Loucy (cell line): ENCODE measurements around the gene LEMD1.

Source experiments
- H2AFZ ChIP-seq: fragments of 200-600 bp; sonication (generic); 2 replicates; pipeline ENCODE4 v1.6.0; 2016; ENCODE audit warnings: antibody characterized with exemption, mild to moderate bottlenecking, low read length, moderate library complexity
- H3F3A ChIP-seq: fragments of 200-600 bp; 2 replicates; pipeline ENCODE4 v1.6.0; 2016; ENCODE audit warnings: antibody characterized with exemption, low read depth, mild to moderate bottlenecking
- H3K27me3 ChIP-seq: fragments of 200-600 bp; sonication (generic); 2 replicates; pipeline ENCODE4 v1.6.1; 2014; ENCODE audit warnings: low read length, mild to moderate bottlenecking; ENCODE audit not compliant: insufficient read depth, poor library complexity, severe bottlenecking
- H3K36me3 ChIP-seq: fragments of 200-600 bp; sonication (generic); 2 replicates; pipeline ENCODE4 v1.6.1; 2016; ENCODE audit warnings: low read length; ENCODE audit not compliant: insufficient read depth
- H3K4me1 ChIP-seq: fragments of 200-600 bp; sonication (generic); 2 replicates; pipeline ENCODE4 v1.5.1; 2014; ENCODE audit warnings: low read length, mild to moderate bottlenecking; ENCODE audit not compliant: insufficient read depth, poor library complexity, severe bottlenecking
- H3K4me2 ChIP-seq: fragments of 200-600 bp; sonication (generic); 2 replicates; pipeline ENCODE4 v1.6.0; 2014; ENCODE audit warnings: antibody characterized with exemption, low read length, low read depth, mild to moderate bottlenecking; ENCODE audit not compliant: poor library complexity, severe bottlenecking
- H3K4me3 ChIP-seq: fragments of 200-600 bp; sonication (generic); 2 replicates; pipeline ENCODE4 v1.5.1; 2014; ENCODE audit warnings: low read length, mild to moderate bottlenecking, mixed read lengths; ENCODE audit not compliant: poor library complexity, severe bottlenecking
- H3K79me2 ChIP-seq: fragments of 200-600 bp; sonication (generic); 2 replicates; pipeline ENCODE4 v1.6.1; 2014; ENCODE audit warnings: low read length; ENCODE audit not compliant: insufficient read depth
- H3K9ac ChIP-seq: fragments of 200-600 bp; sonication (generic); 2 replicates; pipeline ENCODE4 v1.6.0; 2014; ENCODE audit warnings: mild to moderate bottlenecking, low read depth, low read length, moderate library complexity; ENCODE audit not compliant: poor library complexity, severe bottlenecking
- H3K9me2 ChIP-seq: fragments of 200-600 bp; sonication (generic); replicated peaks from 2 replicates; pipeline ENCODE4 v1.6.1; 2016; ENCODE audit warnings: low read depth, low read length, mixed read lengths
- H3K9me3 ChIP-seq: fragments of 200-600 bp; sonication (generic); 2 replicates; pipeline ENCODE4 v1.6.1; 2014; ENCODE audit warnings: mild to moderate bottlenecking, antibody characterized with exemption, low read length, low read depth; ENCODE audit not compliant: insufficient read depth
- H4K20me1 ChIP-seq: fragments of 200-600 bp; sonication (generic); 2 replicates; pipeline ENCODE4 v1.6.0; 2014; ENCODE audit warnings: antibody characterized with exemption, low read length, mild to moderate bottlenecking; ENCODE audit not compliant: insufficient read depth, poor library complexity, severe bottlenecking
- EZH2phosphoT487 ChIP-seq: fragments of 200-600 bp; IDR thresholded peaks from 2 replicates; pipeline ENCODE4 v1.6.1; 2018; ENCODE audit warnings: antibody characterized with exemption, mild to moderate bottlenecking, moderate library complexity, borderline replicate concordance
- TF ChIP-seq, protein P1 (sequence below): fragments of 200-600 bp; sonication (generic); conservative IDR thresholded peaks from 2 replicates; pipeline ENCODE4 v1.5.1; 2014; ENCODE audit warnings: mild to moderate bottlenecking, antibody characterized with exemption, low read length

Gene LEMD1

DNA sequence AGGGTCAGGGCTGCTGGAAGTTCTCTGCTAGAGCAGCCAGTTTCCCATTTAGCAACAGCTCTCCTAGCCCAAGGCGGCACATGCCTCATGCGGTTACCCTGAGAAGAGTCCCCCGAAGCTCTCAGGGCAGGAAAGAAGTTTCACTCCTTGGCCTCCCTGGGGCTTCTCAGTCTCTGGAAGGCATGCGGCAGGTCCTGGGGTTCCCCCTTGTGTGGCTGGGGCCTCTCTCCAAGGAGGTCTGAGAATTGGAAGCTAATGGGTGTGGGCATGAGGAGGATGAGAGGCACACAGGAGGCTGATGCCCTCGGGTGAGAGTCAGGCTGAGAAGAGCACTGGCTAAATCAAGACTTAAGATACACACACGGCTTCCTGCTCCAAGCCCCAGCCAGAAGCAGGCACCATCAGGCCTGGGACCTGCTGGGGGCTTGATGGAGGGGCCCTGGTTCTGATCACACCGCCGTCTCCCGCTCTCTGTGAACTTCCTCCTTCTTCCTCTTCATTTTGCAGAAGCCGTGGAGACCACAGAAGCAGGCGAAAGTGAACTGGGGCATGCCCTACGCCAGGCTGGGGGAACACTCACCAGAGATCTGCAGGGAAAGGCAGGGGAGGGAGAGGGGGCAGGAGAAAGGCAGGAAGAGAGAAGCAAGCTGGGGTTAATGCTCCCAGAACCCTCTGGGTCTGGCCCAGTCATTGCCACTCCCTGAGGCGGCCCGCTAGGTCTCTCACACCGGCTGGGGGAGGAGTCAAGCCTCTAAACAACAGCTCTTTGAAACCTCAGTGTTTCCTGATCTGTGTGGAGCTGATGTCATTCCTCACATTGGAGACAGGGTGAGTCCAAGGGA lies 18.8 kb upstream of the LEMD1 start:
- H3K27me3 ChIP-seq, result no peaks in the 10 kb centered on the region
- H3K4me2 ChIP-seq, result peak overlapping the region; percentile 72

DNA sequence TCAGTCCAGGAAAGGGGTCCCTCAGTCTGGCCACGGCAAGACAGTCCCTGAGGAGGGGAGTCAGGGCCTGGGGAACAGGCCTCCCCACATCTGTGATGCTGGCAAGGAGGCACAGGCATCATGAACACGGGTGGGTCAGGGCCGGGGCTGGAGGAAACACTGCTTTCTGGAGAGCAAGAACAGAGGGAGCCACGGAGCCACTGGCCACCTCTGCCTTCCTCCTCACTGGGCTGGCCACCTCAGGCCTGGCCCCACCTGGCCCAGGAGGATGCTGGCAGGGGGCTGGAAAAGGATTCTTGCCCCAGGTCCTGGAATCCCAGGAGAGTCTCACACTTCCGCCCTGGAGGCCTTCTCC lies 18.2 kb upstream of the LEMD1 start:
- H3K79me2 ChIP-seq, result no peaks in the 10 kb centered on the region
- no peaks in the 10 kb centered on the region for H4K20me1 ChIP-seq
- peaks cover 54% of the 10 kb centered on the region for H3K4me1 ChIP-seq
- H3F3A ChIP-seq, result no peaks in the 10 kb centered on the region
- TF ChIP-seq EZH2phosphoT487, result no peak
- TF ChIP-seq, protein P1, sequence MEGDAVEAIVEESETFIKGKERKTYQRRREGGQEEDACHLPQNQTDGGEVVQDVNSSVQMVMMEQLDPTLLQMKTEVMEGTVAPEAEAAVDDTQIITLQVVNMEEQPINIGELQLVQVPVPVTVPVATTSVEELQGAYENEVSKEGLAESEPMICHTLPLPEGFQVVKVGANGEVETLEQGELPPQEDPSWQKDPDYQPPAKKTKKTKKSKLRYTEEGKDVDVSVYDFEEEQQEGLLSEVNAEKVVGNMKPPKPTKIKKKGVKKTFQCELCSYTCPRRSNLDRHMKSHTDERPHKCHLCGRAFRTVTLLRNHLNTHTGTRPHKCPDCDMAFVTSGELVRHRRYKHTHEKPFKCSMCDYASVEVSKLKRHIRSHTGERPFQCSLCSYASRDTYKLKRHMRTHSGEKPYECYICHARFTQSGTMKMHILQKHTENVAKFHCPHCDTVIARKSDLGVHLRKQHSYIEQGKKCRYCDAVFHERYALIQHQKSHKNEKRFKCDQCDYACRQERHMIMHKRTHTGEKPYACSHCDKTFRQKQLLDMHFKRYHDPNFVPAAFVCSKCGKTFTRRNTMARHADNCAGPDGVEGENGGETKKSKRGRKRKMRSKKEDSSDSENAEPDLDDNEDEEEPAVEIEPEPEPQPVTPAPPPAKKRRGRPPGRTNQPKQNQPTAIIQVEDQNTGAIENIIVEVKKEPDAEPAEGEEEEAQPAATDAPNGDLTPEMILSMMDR, result no peak
- no peaks in the 10 kb centered on the region for H3K9me2 ChIP-seq
- H3K4me3 ChIP-seq, result peak overlapping the region; percentile 62
- H2AFZ ChIP-seq, result no peak overlapping the region
- peak overlapping the region; percentile 68 for H3K9ac ChIP-seq
- H3K27me3 ChIP-seq, result no peaks in the 10 kb centered on the region
- no peaks in the 10 kb centered on the region for H3K36me3 ChIP-seq
- H3K9me3 ChIP-seq, result no peaks in the 10 kb centered on the region
- peak overlapping the region; percentile 72 for H3K4me2 ChIP-seq

More for the DNA sequence above, 18.8 kb upstream of the LEMD1 start:
- peak overlapping the region; percentile 78 for H2AFZ ChIP-seq
- H3K9ac ChIP-seq, result peak overlapping the region; percentile 68
- no peaks in the 10 kb centered on the region for H4K20me1 ChIP-seq
- H3F3A ChIP-seq, result no peaks in the 10 kb centered on the region
- H3K36me3 ChIP-seq, result no peaks in the 10 kb centered on the region
- peaks cover 60% of the 10 kb centered on the region for H3K4me1 ChIP-seq
- H3K9me3 ChIP-seq, result no peaks in the 10 kb centered on the region
- peak overlapping the region; percentile 62 for H3K4me3 ChIP-seq
- no peaks in the 10 kb centered on the region for H3K9me2 ChIP-seq
- no peaks in the 10 kb centered on the region for H3K79me2 ChIP-seq
- no peak for TF ChIP-seq EZH2phosphoT487
- TF ChIP-seq, protein P1, result no peak

DNA sequence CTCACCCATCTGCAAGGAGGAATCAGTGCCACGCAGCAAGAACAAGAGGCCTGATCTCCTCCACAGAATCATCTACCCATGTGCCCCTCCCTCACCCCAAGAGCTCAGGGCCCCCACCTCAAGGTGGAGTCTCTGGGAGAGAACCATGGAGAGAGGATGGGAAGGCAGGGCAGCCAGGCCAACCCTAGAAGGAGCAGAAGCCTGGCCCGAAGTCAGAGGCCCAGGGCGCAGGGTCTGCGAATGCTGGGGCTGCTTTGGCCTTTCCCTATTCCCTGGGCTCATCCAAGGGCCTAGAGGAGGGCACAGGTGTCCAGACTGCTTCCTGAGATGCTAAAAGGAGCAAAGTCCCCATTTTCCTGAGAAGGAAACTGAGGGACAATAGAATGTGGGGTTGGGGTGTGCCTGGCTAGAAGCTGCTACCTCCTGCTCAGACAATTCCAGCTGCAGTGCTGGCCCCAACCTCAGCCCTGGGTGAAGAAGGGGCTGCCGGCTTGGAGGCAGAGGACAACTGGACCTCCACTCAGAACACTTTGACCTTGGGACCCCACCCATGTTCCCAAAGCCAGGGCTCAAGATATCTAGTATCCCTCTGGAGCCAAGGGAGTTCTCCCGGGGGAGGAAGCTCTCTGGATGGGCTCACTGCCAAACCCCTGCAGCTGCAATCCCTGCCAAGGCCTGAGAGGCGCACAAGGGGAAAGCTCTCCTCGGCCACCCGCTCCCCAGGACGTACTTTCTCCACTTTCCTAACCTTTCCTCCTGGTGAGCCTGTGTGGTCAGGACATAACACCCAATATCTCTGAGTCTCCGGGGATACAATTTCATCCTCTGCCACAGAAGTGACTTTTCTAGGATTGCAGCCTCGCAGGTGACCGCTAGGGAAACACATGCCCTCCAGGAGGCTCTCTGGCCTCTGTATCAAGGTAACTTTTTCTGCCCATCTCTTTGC lies 16.6 kb upstream of the LEMD1 start:
- no peaks in the 10 kb centered on the region for H3K9me3 ChIP-seq
- TF ChIP-seq EZH2phosphoT487, result no peak
- TF ChIP-seq, protein P1, result peak; percentile 39
- no peaks in the 10 kb centered on the region for H4K20me1 ChIP-seq
- H3K9me2 ChIP-seq, result no peaks in the 10 kb centered on the region
- H3K27me3 ChIP-seq, result no peaks in the 10 kb centered on the region
- H3K4me2 ChIP-seq, result no peak overlapping the region
- H3K36me3 ChIP-seq, result no peaks in the 10 kb centered on the region
- H3K4me3 ChIP-seq, result no peak overlapping the region
- H2AFZ ChIP-seq, result no peak overlapping the region
- H3K4me1 ChIP-seq, result peaks cover 38% of the 10 kb centered on the region
- H3F3A ChIP-seq, result no peaks in the 10 kb centered on the region
- no peak overlapping the region for H3K9ac ChIP-seq
- H3K79me2 ChIP-seq, result no peaks in the 10 kb centered on the region
